ENCODE results near the gene GTPBP1.

- TF ChIP-seq CTCF (IDR thresholded peaks at IDR 0.05; ENCODE audit: low read depth, low read length) (no peak), POLR2A (IDR thresholded peaks at IDR 0.05; ENCODE audit: extremely low read depth, insufficient read length) (no peak), MAX (IDR thresholded peaks at IDR 0.05; ENCODE audit: low read depth, low read length) (no peak), MYC (IDR thresholded peaks at IDR 0.05; ENCODE audit: low read depth, low read length) (no peak)
Observed at GRCh38 chr22:38728871-38729796, 23.4 kb downstream of the GTPBP1 start.

All from NB4 (cell line).